ENCODE data around the gene C3orf38. TPM values are rescaled to one million over a fixed set of nuclear protein-coding genes. Genes with fewer than 3 reads are reported as not detected.

Gene C3orf38
- total RNA-seq, 3 donors from 2014 or later (not counting 1 experiment from before 2014, with no cell fraction given): 52.5 to 60.4 (median 54.7) TPM

- Histone ChIP-seq H3K4me1 (ENCODE audit: control insufficient read depth, insufficient read depth, low read length) (no peaks in the 10 kb centered on the region), H3K36me3 (ENCODE audit: control insufficient read depth, insufficient read depth, low read length) (no peaks in the 10 kb centered on the region), H3K27ac (ENCODE audit: low read length) (no peak overlapping the region), H3K9me3 (ENCODE audit: control insufficient read depth, insufficient read depth, low read length) (no peaks in the 10 kb centered on the region), H3K4me3 (ENCODE audit: low read length) (no peak overlapping the region), H3K27me3 (ENCODE audit: control insufficient read depth, insufficient read depth, low read length) (no peaks in the 10 kb centered on the region)
- Mint-ChIP-seq H3K36me3 (no peaks in the 10 kb centered on the region), H3K27me3 (ENCODE audit: low read depth in 2 of 2) (no peaks in the 10 kb centered on the region), H3K9me3 (no peaks in the 10 kb centered on the region), H3K4me3 (no peak overlapping the region), H3K27ac (no peak overlapping the region), H3K4me1 (peaks cover 0 to 9% of the 10 kb centered on the region in 2 donors)
- DNase-seq (no peak), ATAC-seq (no peak)
- TF ChIP-seq CTCF (IDR thresholded peaks at IDR 0.05): no peak
- intact Hi-C loops (cut with micrococcal nuclease): no loop called here
- 61% methylated on average over 4 of the region's 4 CpGs for WGBS (ENCODE audit: insufficient coverage)
Observed at GRCh38 chr3:88191872-88192409, 42.2 kb downstream of the C3orf38 start.

GRCh38 chr3:88192631-88193030 is 42.9 kb downstream of the C3orf38 start:
- H3K27me3 ChIP-seq (ENCODE audit: control insufficient read depth, insufficient read depth, low read length): no peaks in the 10 kb centered on the region
- no peak overlapping the region for H3K27ac ChIP-seq (ENCODE audit: low read length)
- intact Hi-C loops (cut with micrococcal nuclease): no loop called here
- no peaks in the 10 kb centered on the region for H3K27me3 Mint-ChIP-seq (ENCODE audit: low read depth in 2 of 2)
- peaks cover 0 to 9% of the 10 kb centered on the region in 2 donors for H3K4me1 Mint-ChIP-seq
- TF ChIP-seq CTCF (IDR thresholded peaks at IDR 0.05): no peak
- no peak for ATAC-seq
- no peak for DNase-seq
- H3K36me3 ChIP-seq (ENCODE audit: control insufficient read depth, insufficient read depth, low read length): no peaks in the 10 kb centered on the region
- no peaks in the 10 kb centered on the region for H3K36me3 Mint-ChIP-seq
- no peaks in the 10 kb centered on the region for H3K9me3 Mint-ChIP-seq
- no peaks in the 10 kb centered on the region for H3K4me1 ChIP-seq (ENCODE audit: control insufficient read depth, insufficient read depth, low read length)
- H3K9me3 ChIP-seq (ENCODE audit: control insufficient read depth, insufficient read depth, low read length): no peaks in the 10 kb centered on the region
- no peak overlapping the region for H3K27ac Mint-ChIP-seq
- 53% methylated on average over 3 of the region's 3 CpGs for WGBS (ENCODE audit: insufficient coverage)
- no peak overlapping the region for H3K4me3 Mint-ChIP-seq
- H3K4me3 ChIP-seq (ENCODE audit: low read length): no peak overlapping the region

- WGBS (ENCODE audit: insufficient coverage): 88% methylated on average over 2 of the region's 2 CpGs
- Mint-ChIP-seq H3K27me3 (ENCODE audit: low read depth in 2 of 2) (peaks cover 0 to 2% of the 10 kb centered on the region in 2 donors), H3K9me3 (no peaks in the 10 kb centered on the region), H3K4me3 (no peak overlapping the region), H3K4me1 (peaks cover 0 to 4% of the 10 kb centered on the region in 2 donors), H3K36me3 (no peaks in the 10 kb centered on the region), H3K27ac (no peak overlapping the region)
- H3K27ac ChIP-seq (ENCODE audit: low read length): no peak overlapping the region
- H3K9me3 ChIP-seq (ENCODE audit: control insufficient read depth, insufficient read depth, low read length): no peaks in the 10 kb centered on the region
- no peaks in the 10 kb centered on the region for H3K36me3 ChIP-seq (ENCODE audit: control insufficient read depth, insufficient read depth, low read length)
- H3K27me3 ChIP-seq (ENCODE audit: control insufficient read depth, insufficient read depth, low read length): no peaks in the 10 kb centered on the region
- no peak for TF ChIP-seq CTCF (IDR thresholded peaks at IDR 0.05)
- DNase-seq: no peak
- no peak overlapping the region for H3K4me3 ChIP-seq (ENCODE audit: low read length)
- no peaks in the 10 kb centered on the region for H3K4me1 ChIP-seq (ENCODE audit: control insufficient read depth, insufficient read depth, low read length)
- intact Hi-C loops (cut with micrococcal nuclease): no loop called here
- no peak for ATAC-seq
Observed at GRCh38 chr3:88195951-88196434, 46.2 kb downstream of the C3orf38 start.

GRCh38 chr3:88198121-88198520 is 48.4 kb downstream of the C3orf38 start:
- no peak for ATAC-seq

More at GRCh38 chr3:88198121-88198520, 48.4 kb downstream of the C3orf38 start:
- no CpG with 5 or more reads among the region's 1 CpG for WGBS (ENCODE audit: insufficient coverage)
- Histone ChIP-seq H3K9me3 (ENCODE audit: control insufficient read depth, insufficient read depth, low read length) (no peaks in the 10 kb centered on the region), H3K4me1 (ENCODE audit: control insufficient read depth, insufficient read depth, low read length) (no peaks in the 10 kb centered on the region), H3K4me3 (ENCODE audit: low read length) (no peak overlapping the region), H3K36me3 (ENCODE audit: control insufficient read depth, insufficient read depth, low read length) (no peaks in the 10 kb centered on the region), H3K27ac (ENCODE audit: low read length) (no peak overlapping the region), H3K27me3 (ENCODE audit: control insufficient read depth, insufficient read depth, low read length) (no peaks in the 10 kb centered on the region)
- intact Hi-C loops (cut with micrococcal nuclease): no loop called here
- H3K4me3 Mint-ChIP-seq: no peak overlapping the region
- H3K36me3 Mint-ChIP-seq: no peaks in the 10 kb centered on the region
- DNase-seq: no peak
- no peak overlapping the region for H3K27ac Mint-ChIP-seq
- peaks cover 0 to 2% of the 10 kb centered on the region in 2 donors for H3K27me3 Mint-ChIP-seq (ENCODE audit: low read depth in 2 of 2)
- TF ChIP-seq CTCF (IDR thresholded peaks at IDR 0.05): no peak
- peaks cover 0 to 4% of the 10 kb centered on the region in 2 donors for H3K4me1 Mint-ChIP-seq
- H3K9me3 Mint-ChIP-seq: no peaks in the 10 kb centered on the region
